ENCODE results near the gene APPL1. TPM values are rescaled to one million over a fixed set of nuclear protein-coding genes. Genes with fewer than 3 reads are reported as not detected.

Gene APPL1
- total and polyA plus RNA-seq, 2 of the 4 experiments (the other 2 are of a cell fraction) = 9.6 to 46.2 TPM

- Histone ChIP-seq H3K14ac (replicated peaks; ENCODE audit: low read depth, low read length) (no peak overlapping the region), H3K4me1 (ENCODE audit: control insufficient read depth, insufficient read depth, low read length) (no peaks in the 10 kb centered on the region), H3K27me3 (ENCODE audit: control insufficient read depth, insufficient read depth, low read length) (no peaks in the 10 kb centered on the region), H2BK5ac (ENCODE audit: low read depth, low read length, poor library complexity, severe bottlenecking) (no peak overlapping the region), H3K27ac (ENCODE audit: insufficient read depth, low read length) (no peak overlapping the region), H3K9me3 (ENCODE audit: control insufficient read depth, insufficient read depth, low read length) (no peaks in the 10 kb centered on the region), H3K56ac (ENCODE audit: extremely low read depth, insufficient read depth, low read length) (no peak overlapping the region), H3K4ac (ENCODE audit: low read depth, low read length) (no peak overlapping the region), H4K91ac (ENCODE audit: insufficient read depth, low read depth, low read length) (no peak overlapping the region), H3K9ac (ENCODE audit: low read depth, low read length) (no peak overlapping the region), H2AK9ac (replicated peaks; ENCODE audit: low read depth, low read length, poor library complexity) (no peak overlapping the region), H3K4me3 (ENCODE audit: insufficient read depth, low read depth, low read length) (no peak overlapping the region), H2BK120ac (ENCODE audit: low read depth, low read length) (no peak overlapping the region), H3K36me3 (ENCODE audit: control insufficient read depth, insufficient read depth, low read length) (peaks cover 22% of the 10 kb centered on the region), H3K9me1 (ENCODE audit: insufficient read depth, low read length) (no peaks in the 10 kb centered on the region), H3K79me1 (ENCODE audit: low read depth in 1 of 2, low read length in 2 of 2) (no peaks in the 10 kb centered on the region; a peak in 1 of 4 replicates), H2AK5ac (ENCODE audit: low read depth, low read length) (no peak overlapping the region), H4K5ac (ENCODE audit: low read depth, low read length) (no peak overlapping the region), H4K20me1 (ENCODE audit: insufficient read depth, low read length) (no peaks in the 10 kb centered on the region), H3K23ac (ENCODE audit: low read depth, low read length) (no peak overlapping the region), H2BK15ac (ENCODE audit: low read depth, low read length) (no peak overlapping the region), H3K4me2 (ENCODE audit: low read depth, low read length) (no peak overlapping the region), H2BK20ac (ENCODE audit: low read depth, low read length) (no peak overlapping the region), H4K8ac (ENCODE audit: low read depth in 2 of 2, low read length in 2 of 2) (no peak overlapping the region), H3K18ac (ENCODE audit: low read depth, low read length) (no peak overlapping the region), H2AFZ (replicated peaks; ENCODE audit: low read length, poor library complexity) (no peak overlapping the region)
- TF ChIP-seq CEBPB (IDR thresholded peaks at IDR 0.05; ENCODE audit: low read depth, low read length) = no peak
- no peak for TF ChIP-seq MAFK (IDR thresholded peaks at IDR 0.05; ENCODE audit: low read depth, low read length)
- no peak for TF ChIP-seq FOS (IDR thresholded peaks at IDR 0.05; ENCODE audit: low read depth, low read length)
- no peak for TF ChIP-seq NFE2L2 (IDR thresholded peaks at IDR 0.05; ENCODE audit: low read depth, low read length)
- no peak for TF ChIP-seq USF2 (IDR thresholded peaks at IDR 0.05; ENCODE audit: low read depth, low read length)
- TF ChIP-seq CHD1 (IDR thresholded peaks at IDR 0.05; ENCODE audit: low read depth, low read length) = no peak
- no peak for TF ChIP-seq BHLHE40 (IDR thresholded peaks at IDR 0.05; ENCODE audit: low read depth, low read length)
- no peak for TF ChIP-seq POLR2A (IDR thresholded peaks at IDR 0.05; ENCODE audit: low read depth, low read length)
- TF ChIP-seq SMC3 (IDR thresholded peaks at IDR 0.05; ENCODE audit: low read depth, low read length) = no peak
- ChIA-PET POLR2A (ENCODE audit: unreplicated experiment) (no interaction called here), CTCF (no interaction called here)
- DNase-seq (no peak), ATAC-seq (ENCODE audit: low read depth) (no peak)
- intact Hi-C loops (cut with micrococcal nuclease) = loop anchor here (10.0 kb wide), 1 partner anchor 783 kb away; no protein-coding TSS in a partner anchor
- in situ Hi-C loops (cut with MboI; ENCODE audit: low sequenced_read_pairs) = no loop called here
- no TSS peak for BruUV-seq (replicated peaks)
- WGBS, 2 experiments (ENCODE audit: extremely low coverage in 2 of 2, insufficient read length in 1 of 2) = no CpG with 5 or more reads among the region's 3 CpGs
- dilution Hi-C loops (cut with HindIII; ENCODE audit: low sequenced_read_pairs, unreplicated experiment) = no loop called here
Measured at GRCh38 chr3:57261929-57262328, 34.4 kb downstream of the APPL1 start.

All from IMR-90 (cell line).